Panc1 (cell line): ENCODE data around the gene STC2. TPM values are rescaled to one million over a fixed set of nuclear protein-coding genes. Genes with fewer than 3 reads are reported as not detected.

Source experiments
- ATAC-seq: fragments of 200-7000 bp; cut with Tn5 transposase; 2 replicates; pipeline ENCODE4 v1.9.1; 2020; ENCODE audit warnings: mild to moderate bottlenecking, moderate library complexity
- BruUV-seq: library from RNA; stranded (reverse); fragments of 400-500 nt; replicated peaks from 2 replicates; lab custom pipeline; 2021; lab: Mats Ljungman, UMichigan
- CTCF ChIA-PET: fragments of 300-600 bp; sonication (Branson Sonifier 250); formaldehyde crosslinking; loops from one replicate; lab custom pipeline; 2022; ENCODE audit warnings: antibody characterized with exemption; lab: Charles Lee
- POLR2A ChIA-PET: fragments of 300-600 bp; sonication (Branson Sonifier 250); formaldehyde crosslinking; loops from one replicate; lab custom pipeline; 2022; ENCODE audit warnings: antibody characterized with exemption; lab: Charles Lee
- DNase-seq: peaks from one replicate; pipeline ENCODE4 v3.0.0-alpha.2; 2010; ENCODE audit warnings: low read depth, low spot score
- H3K27ac ChIP-seq: 2 replicates; pipeline ENCODE4 v1.5.1; 2011; ENCODE audit warnings: mild to moderate bottlenecking, low read length, inconsistent platforms
- H3K27me3 ChIP-seq: fragments of 200-500 bp; sonication (Bioruptor generic); 2 replicates; pipeline ENCODE4 v1.6.0; 2014; ENCODE audit warnings: low read length, inconsistent platforms; ENCODE audit not compliant: control insufficient read depth, insufficient read depth
- H3K36me3 ChIP-seq: fragments of 200-500 bp; sonication (Bioruptor generic); 2 replicates; pipeline ENCODE4 v1.5.1; 2014; ENCODE audit warnings: inconsistent platforms, mild to moderate bottlenecking, low read length, moderate library complexity; ENCODE audit not compliant: control insufficient read depth, insufficient read depth
- H3K4me1 ChIP-seq: 2 replicates; pipeline ENCODE4 v1.5.1; 2011; ENCODE audit warnings: inconsistent platforms, mild to moderate bottlenecking, low read length, moderate library complexity; ENCODE audit not compliant: control insufficient read depth, insufficient read depth
- H3K4me3 ChIP-seq, 2 experiments: 2 replicates each; pipeline ENCODE4 v1.5.1; 2011 to 2012; ENCODE audit warnings: low read depth in 2 of 2, low read length in 2 of 2, mild to moderate bottlenecking in 2 of 2, inconsistent platforms in 1 of 2, moderate library complexity in 1 of 2
- H3K9me3 ChIP-seq: fragments of 200-500 bp; sonication (Bioruptor generic); 2 replicates; pipeline ENCODE4 v1.5.1; 2014; ENCODE audit warnings: low read depth, mild to moderate bottlenecking, inconsistent platforms, low read length, moderate library complexity; ENCODE audit not compliant: control insufficient read depth, insufficient read depth
- POLR2AphosphoS5 ChIP-seq: IDR thresholded peaks from 2 replicates; pipeline ENCODE4 v1.6.1; 2012; ENCODE audit warnings: mild to moderate bottlenecking, low read depth, low read length, moderate library complexity
- SIN3A ChIP-seq: IDR thresholded peaks from 2 replicates; pipeline ENCODE4 v1.6.1; 2012; ENCODE audit warnings: low read depth, mild to moderate bottlenecking, low read length, moderate library complexity, borderline replicate concordance; ENCODE audit not compliant: insufficient read depth
- TCF7L2 ChIP-seq: IDR thresholded peaks from 2 replicates; pipeline ENCODE4 v1.6.1; 2011; ENCODE audit warnings: mild to moderate bottlenecking, low read depth, low read length, inconsistent platforms
- in situ Hi-C: cut with HindIII; loops from 2 replicates; pipeline ENCODE4 v1.10.0; 2016; ENCODE audit warnings: low sequenced_read_pairs, low pct_unique_long_range_greater_than_20kb
- intact Hi-C: fragments of 100-400 bp; cut with micrococcal nuclease; formaldehyde crosslinking; loops from one replicate; pipeline ENCODE4 v1.10.0; 2022; ENCODE audit not compliant: unreplicated experiment
- total RNA-seq: library from RNA; stranded (reverse); gene quantifications from one replicate; pipeline ENCODE4 v1.2.1, GENCODE V29; 2021; ENCODE audit not compliant: unreplicated experiment
- TF ChIP-seq, protein P1 (sequence below), 2 experiments: IDR thresholded peaks; 2 replicates each; pipeline ENCODE4 v1.6.1; 2011 to 2012; ENCODE audit warnings: low read depth in 2 of 2, control low read depth in 1 of 2, low read length in 1 of 2, mild to moderate bottlenecking in 1 of 2, moderate library complexity in 1 of 2; ENCODE audit not compliant: insufficient read depth in 1 of 2
- TF ChIP-seq, protein P2 (sequence below): fragments of 450-650 bp; IDR thresholded peaks from 2 replicates; pipeline ENCODE4 v1.5.1; 2017; ENCODE audit warnings: mild to moderate bottlenecking

STC2 gene
- total RNA-seq, 1 experiment from 2014 or later: 32.2 TPM

DNA sequence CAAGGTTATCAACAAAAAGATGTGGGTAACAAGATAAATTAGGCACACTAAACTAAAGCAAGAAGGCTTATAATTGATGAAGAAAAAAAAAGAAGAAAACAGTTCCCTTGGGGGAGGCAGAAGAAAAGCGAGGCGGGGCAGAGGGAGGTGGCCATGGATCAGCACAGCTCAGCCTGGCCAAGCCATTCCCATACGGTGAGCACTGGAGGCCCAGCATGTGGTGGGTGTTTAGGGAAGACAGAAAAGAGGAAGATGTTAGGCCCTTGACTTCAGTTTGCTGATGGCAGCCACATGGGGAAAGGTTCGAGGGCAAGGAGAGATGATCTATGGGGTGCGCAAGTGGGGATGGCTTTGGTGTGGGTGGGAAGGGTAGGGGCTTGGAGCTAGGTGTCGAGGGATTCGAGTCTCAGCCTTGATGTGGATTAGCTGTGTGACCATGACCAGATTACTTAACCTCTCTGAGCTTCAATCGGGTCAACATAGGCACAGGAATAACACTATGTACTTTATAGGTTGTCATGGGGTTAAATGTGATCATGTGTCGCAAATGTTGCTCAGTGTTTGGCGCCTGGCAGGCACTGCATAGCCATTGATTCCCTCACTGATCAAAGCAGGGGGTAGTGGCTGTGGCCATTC lies 10.3 kb upstream of the STC2 start:
- H3K4me3 ChIP-seq: no peak overlapping the region
- H3K27ac ChIP-seq: no peak overlapping the region
- no TSS peak for BruUV-seq
- in situ Hi-C loops (no loop called here), intact Hi-C loops (no loop called here)
- ChIA-PET POLR2A (interaction anchor here (0.6 kb wide), 2 partner anchors 8 kb away, joined by 3 read pairs; no protein-coding TSS in a partner anchor), CTCF (no interaction called here)
- TF ChIP-seq TCF7L2 (no peak), POLR2AphosphoS5 (no peak), SIN3A (no peak)
- TF ChIP-seq, protein P1, sequence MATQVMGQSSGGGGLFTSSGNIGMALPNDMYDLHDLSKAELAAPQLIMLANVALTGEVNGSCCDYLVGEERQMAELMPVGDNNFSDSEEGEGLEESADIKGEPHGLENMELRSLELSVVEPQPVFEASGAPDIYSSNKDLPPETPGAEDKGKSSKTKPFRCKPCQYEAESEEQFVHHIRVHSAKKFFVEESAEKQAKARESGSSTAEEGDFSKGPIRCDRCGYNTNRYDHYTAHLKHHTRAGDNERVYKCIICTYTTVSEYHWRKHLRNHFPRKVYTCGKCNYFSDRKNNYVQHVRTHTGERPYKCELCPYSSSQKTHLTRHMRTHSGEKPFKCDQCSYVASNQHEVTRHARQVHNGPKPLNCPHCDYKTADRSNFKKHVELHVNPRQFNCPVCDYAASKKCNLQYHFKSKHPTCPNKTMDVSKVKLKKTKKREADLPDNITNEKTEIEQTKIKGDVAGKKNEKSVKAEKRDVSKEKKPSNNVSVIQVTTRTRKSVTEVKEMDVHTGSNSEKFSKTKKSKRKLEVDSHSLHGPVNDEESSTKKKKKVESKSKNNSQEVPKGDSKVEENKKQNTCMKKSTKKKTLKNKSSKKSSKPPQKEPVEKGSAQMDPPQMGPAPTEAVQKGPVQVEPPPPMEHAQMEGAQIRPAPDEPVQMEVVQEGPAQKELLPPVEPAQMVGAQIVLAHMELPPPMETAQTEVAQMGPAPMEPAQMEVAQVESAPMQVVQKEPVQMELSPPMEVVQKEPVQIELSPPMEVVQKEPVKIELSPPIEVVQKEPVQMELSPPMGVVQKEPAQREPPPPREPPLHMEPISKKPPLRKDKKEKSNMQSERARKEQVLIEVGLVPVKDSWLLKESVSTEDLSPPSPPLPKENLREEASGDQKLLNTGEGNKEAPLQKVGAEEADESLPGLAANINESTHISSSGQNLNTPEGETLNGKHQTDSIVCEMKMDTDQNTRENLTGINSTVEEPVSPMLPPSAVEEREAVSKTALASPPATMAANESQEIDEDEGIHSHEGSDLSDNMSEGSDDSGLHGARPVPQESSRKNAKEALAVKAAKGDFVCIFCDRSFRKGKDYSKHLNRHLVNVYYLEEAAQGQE (IDR thresholded peaks at IDR 0.05; ENCODE audit: insufficient read depth in 1 of 2, low read depth in 2 of 2, low read length in 1 of 2): no peak
- TF ChIP-seq, protein P2, sequence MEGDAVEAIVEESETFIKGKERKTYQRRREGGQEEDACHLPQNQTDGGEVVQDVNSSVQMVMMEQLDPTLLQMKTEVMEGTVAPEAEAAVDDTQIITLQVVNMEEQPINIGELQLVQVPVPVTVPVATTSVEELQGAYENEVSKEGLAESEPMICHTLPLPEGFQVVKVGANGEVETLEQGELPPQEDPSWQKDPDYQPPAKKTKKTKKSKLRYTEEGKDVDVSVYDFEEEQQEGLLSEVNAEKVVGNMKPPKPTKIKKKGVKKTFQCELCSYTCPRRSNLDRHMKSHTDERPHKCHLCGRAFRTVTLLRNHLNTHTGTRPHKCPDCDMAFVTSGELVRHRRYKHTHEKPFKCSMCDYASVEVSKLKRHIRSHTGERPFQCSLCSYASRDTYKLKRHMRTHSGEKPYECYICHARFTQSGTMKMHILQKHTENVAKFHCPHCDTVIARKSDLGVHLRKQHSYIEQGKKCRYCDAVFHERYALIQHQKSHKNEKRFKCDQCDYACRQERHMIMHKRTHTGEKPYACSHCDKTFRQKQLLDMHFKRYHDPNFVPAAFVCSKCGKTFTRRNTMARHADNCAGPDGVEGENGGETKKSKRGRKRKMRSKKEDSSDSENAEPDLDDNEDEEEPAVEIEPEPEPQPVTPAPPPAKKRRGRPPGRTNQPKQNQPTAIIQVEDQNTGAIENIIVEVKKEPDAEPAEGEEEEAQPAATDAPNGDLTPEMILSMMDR: no peak
- DNase-seq (no peak), ATAC-seq (no peak)
- H3K27me3 ChIP-seq: no peaks in the 10 kb centered on the region
- no peaks in the 10 kb centered on the region for H3K4me1 ChIP-seq
- H3K9me3 ChIP-seq: no peaks in the 10 kb centered on the region
- H3K36me3 ChIP-seq: no peaks in the 10 kb centered on the region

DNA sequence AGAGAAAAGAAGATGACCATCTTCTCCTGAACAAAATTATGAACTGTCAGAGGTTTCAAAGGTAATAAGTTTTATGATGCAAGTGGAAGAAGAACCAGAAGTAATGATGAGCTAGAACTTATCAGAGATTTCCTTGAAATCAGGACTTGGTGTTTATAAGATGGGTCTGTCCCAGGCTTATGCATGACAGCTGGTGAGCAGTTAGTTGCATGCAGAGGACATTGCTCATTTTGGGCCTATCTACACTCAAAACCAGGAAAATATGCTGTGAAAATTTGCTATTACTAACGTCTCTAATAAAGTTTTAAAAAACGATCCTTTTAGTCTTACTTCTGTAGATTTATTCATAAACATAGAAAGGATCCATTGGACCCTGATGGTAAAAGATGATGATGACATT lies 6.6 kb upstream of the STC2 start:
- H3K36me3 ChIP-seq: no peaks in the 10 kb centered on the region
- no peak overlapping the region for H3K27ac ChIP-seq
- DNase-seq (no peak), ATAC-seq (no peak)
- peaks cover 12% of the 10 kb centered on the region for H3K4me1 ChIP-seq
- ChIA-PET CTCF (interaction anchor here (0.5 to 0.7 kb wide), 2 partner anchors 570 to 1044 kb away, joined by 3 to 5 read pairs; no protein-coding TSS in a partner anchor), POLR2A (no interaction called here)
- intact Hi-C loops: loop anchor here (5.0 kb wide), 1 partner anchor 237 kb away; no protein-coding TSS in a partner anchor
- no peaks in the 10 kb centered on the region for H3K9me3 ChIP-seq
- in situ Hi-C loops: no loop called here
- no peak overlapping the region for H3K4me3 ChIP-seq
- TF ChIP-seq, protein P2: no peak
- TF ChIP-seq POLR2AphosphoS5 (no peak), SIN3A (no peak), TCF7L2 (no peak)
- TF ChIP-seq, protein P1 (IDR thresholded peaks at IDR 0.05; ENCODE audit: insufficient read depth in 1 of 2, low read depth in 2 of 2, low read length in 1 of 2): no peak
- BruUV-seq: no TSS peak
- H3K27me3 ChIP-seq: no peaks in the 10 kb centered on the region
